DMS114 treated with DMSO at 0.1 percent for 48 hours (cell line): Measurements from ENCODE around the gene HRAS.

Source experiments
- DNase-seq: peaks from one replicate; lab custom pipeline; 2025; ENCODE audit not compliant: unreplicated experiment; lab: John Stamatoyannopoulos, UW

The HRAS gene

GRCh38 chr11:554428-555226, 19.3 kb upstream of the HRAS start:
- DNase-seq: no peak

- DNase-seq: no peak
Observed at GRCh38 chr11:553988-554340, 18.6 kb upstream of the HRAS start.

- no peak for DNase-seq
Observed at GRCh38 chr11:553083-553987, 18.0 kb upstream of the HRAS start.

- no peak for DNase-seq
Observed at GRCh38 chr11:551596-551995, 16.2 kb upstream of the HRAS start.

GRCh38 chr11:551131-551530, 15.8 kb upstream of the HRAS start:
- no peak for DNase-seq

GRCh38 chr11:550746-551085, 15.3 kb upstream of the HRAS start:
- no peak for DNase-seq

GRCh38 chr11:550021-550745, 14.8 kb upstream of the HRAS start:
- DNase-seq: no peak

- DNase-seq: no peak
Observed at GRCh38 chr11:548700-549603, 13.6 kb upstream of the HRAS start.

GRCh38 chr11:545171-545570, 9.8 kb upstream of the HRAS start:
- DNase-seq: no peak

- DNase-seq: no peak
Observed at GRCh38 chr11:544817-545166, 9.4 kb upstream of the HRAS start.

- DNase-seq: no peak
Observed at GRCh38 chr11:541433-541885, 6.1 kb upstream of the HRAS start.

- no peak for DNase-seq
Observed at GRCh38 chr11:540583-541432, 5.4 kb upstream of the HRAS start.

- no peak for DNase-seq
Observed at GRCh38 chr11:539971-540481, 4.7 kb upstream of the HRAS start.

- no peak for DNase-seq
Observed at GRCh38 chr11:538431-539051, 3.2 kb upstream of the HRAS start.

- DNase-seq: no peak
Observed at GRCh38 chr11:537622-538430, 2.5 kb upstream of the HRAS start.

- DNase-seq: no peak
Observed at GRCh38 chr11:536841-537621, 1.7 kb upstream of the HRAS start, which contains the start of gene LRRC56. LRRC56 (plus strand) TSS chr11:537527; CDS start chr11:540685, 3,158 bp downstream.

- DNase-seq: no peak
Observed at GRCh38 chr11:535210-535518, 212 bp downstream of the HRAS start.
